ENCODE measurements around the gene FAM228A.

DNA sequence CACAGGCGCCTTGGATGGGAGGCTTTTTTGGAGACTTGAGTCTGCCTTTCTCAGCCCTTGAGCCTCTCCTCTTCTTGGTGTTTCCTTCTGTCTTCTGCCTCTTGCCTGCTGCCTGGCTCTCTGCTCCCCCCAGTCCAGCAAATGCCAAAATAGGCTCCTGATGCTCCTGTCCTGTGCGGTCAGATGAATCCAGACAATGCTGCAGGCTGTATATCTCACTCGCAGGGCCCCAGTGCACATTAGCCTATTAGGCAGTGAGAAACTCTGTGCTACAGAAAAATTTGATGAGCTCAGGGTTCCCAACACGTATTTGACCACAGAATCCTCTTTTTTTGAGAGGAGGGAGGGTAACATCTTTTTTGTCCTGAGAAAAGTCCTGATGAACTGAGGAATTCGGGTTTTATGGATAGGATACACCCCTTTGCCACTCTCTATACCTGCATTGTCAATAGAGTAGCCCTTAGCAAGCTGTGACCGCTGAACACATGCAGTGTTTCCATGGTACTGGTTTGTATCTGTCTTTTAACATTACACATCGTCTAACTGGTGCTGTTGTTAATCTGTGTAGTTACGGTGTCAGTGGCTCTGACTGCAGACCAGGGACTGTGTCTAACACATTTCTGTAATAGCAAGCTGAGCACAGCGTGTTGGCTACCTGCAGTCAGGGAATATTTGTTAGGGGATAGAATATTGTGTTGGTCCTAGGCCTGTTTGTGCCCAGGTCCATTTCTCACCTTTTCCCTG, 50.8 kb downstream of the FAM228A start:
- TF ChIP-seq JUN (IDR thresholded peaks at IDR 0.05; ENCODE audit: borderline replicate concordance, insufficient read depth, insufficient read length, low read depth) (no peak), GATA2 (IDR thresholded peaks at IDR 0.05; ENCODE audit: insufficient read depth, insufficient read length, low read depth, low read length) (no peak), POLR2A (IDR thresholded peaks at IDR 0.05; ENCODE audit: low read depth, low read length) (no peak), EZH2 (IDR thresholded peaks at IDR 0.05; ENCODE audit: borderline replicate concordance, low read depth, low read length, severe bottlenecking) (no peak), POLR2AphosphoS5 (IDR thresholded peaks at IDR 0.05; ENCODE audit: insufficient read depth, low read depth, low read length) (no peak)
- TF ChIP-seq, protein P1, sequence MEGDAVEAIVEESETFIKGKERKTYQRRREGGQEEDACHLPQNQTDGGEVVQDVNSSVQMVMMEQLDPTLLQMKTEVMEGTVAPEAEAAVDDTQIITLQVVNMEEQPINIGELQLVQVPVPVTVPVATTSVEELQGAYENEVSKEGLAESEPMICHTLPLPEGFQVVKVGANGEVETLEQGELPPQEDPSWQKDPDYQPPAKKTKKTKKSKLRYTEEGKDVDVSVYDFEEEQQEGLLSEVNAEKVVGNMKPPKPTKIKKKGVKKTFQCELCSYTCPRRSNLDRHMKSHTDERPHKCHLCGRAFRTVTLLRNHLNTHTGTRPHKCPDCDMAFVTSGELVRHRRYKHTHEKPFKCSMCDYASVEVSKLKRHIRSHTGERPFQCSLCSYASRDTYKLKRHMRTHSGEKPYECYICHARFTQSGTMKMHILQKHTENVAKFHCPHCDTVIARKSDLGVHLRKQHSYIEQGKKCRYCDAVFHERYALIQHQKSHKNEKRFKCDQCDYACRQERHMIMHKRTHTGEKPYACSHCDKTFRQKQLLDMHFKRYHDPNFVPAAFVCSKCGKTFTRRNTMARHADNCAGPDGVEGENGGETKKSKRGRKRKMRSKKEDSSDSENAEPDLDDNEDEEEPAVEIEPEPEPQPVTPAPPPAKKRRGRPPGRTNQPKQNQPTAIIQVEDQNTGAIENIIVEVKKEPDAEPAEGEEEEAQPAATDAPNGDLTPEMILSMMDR (IDR thresholded peaks at IDR 0.05; ENCODE audit: extremely low read depth in 1 of 2, insufficient read depth in 1 of 2, low read depth in 1 of 2, low read length in 2 of 2), result no peak
- TF ChIP-seq, protein P2, sequence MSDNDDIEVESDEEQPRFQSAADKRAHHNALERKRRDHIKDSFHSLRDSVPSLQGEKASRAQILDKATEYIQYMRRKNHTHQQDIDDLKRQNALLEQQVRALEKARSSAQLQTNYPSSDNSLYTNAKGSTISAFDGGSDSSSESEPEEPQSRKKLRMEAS (IDR thresholded peaks at IDR 0.05; ENCODE audit: insufficient read depth, insufficient read length), result no peak
